IPS-15b (cell line): ENCODE data around the gene CLTA.
A peak's percentile ranks its signal among the peaks of the same experiment; 100 is the strongest.

Experiments
- H3K27me3 ChIP-seq: one replicate; pipeline ENCODE4 v1.6.1; 2013; ENCODE audit warnings: low read length; ENCODE audit not compliant: control insufficient read depth, insufficient read depth
- H3K36me3 ChIP-seq: one replicate; pipeline ENCODE4 v1.6.1; 2013; ENCODE audit warnings: low read length; ENCODE audit not compliant: control insufficient read depth, insufficient read depth
- H3K4me1 ChIP-seq: one replicate; pipeline ENCODE4 v1.6.1; 2013; ENCODE audit warnings: mild to moderate bottlenecking, low read length; ENCODE audit not compliant: control insufficient read depth, insufficient read depth
- H3K4me3 ChIP-seq: one replicate; pipeline ENCODE4 v1.5.1; 2013; ENCODE audit warnings: low read depth, low read length
- H3K9ac ChIP-seq: one replicate; pipeline ENCODE4 v1.6.1; 2013; ENCODE audit warnings: low read depth, mild to moderate bottlenecking, low read length
- H3K9me3 ChIP-seq: one replicate; pipeline ENCODE4 v1.6.1; 2013; ENCODE audit warnings: mild to moderate bottlenecking, low read length; ENCODE audit not compliant: control insufficient read depth, insufficient read depth

Gene CLTA

GRCh38 chr9:36161187-36161586 lies 29.5 kb upstream of the CLTA start:
- H3K9me3 ChIP-seq: peaks cover 5% of the 10 kb centered on the region
- H3K4me3 ChIP-seq: no peak overlapping the region
- H3K27me3 ChIP-seq: no peaks in the 10 kb centered on the region
- peaks cover 21% of the 10 kb centered on the region for H3K4me1 ChIP-seq
- H3K36me3 ChIP-seq: no peaks in the 10 kb centered on the region
- no peak overlapping the region for H3K9ac ChIP-seq

DNA sequence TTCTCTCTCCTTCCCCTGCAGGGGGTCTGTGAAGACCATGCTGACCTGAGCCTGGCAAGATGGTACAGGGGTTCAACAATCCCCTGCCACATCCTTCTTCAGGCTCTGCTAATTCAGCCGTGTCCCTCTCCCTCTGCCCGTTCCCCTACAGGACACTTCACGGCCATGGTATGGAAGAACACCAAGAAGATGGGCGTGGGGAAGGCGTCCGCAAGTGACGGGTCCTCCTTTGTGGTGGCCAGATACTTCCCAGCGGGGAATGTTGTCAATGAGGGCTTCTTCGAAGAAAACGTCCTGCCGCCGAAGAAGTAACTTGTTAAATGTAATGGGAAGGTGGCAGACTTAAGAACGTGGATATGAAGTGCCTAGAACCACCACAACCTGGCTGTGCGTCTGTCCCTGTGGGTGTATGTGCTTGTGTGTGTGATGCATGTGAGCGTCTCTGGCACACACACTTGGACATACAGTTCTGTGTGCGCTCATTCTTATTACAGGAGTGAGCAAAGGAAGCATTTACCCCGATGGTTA lies 28.4 kb upstream of the CLTA start:
- H3K4me1 ChIP-seq: peaks cover 21% of the 10 kb centered on the region
- H3K27me3 ChIP-seq: no peaks in the 10 kb centered on the region
- H3K9ac ChIP-seq: no peak overlapping the region
- H3K36me3 ChIP-seq: no peaks in the 10 kb centered on the region
- no peak overlapping the region for H3K4me3 ChIP-seq
- no peaks in the 10 kb centered on the region for H3K9me3 ChIP-seq

GRCh38 chr9:36163049-36163785 lies 27.5 kb upstream of the CLTA start:
- Histone ChIP-seq H3K9ac (peak overlapping the region; percentile 3), H3K36me3 (no peaks in the 10 kb centered on the region), H3K4me1 (peaks cover 21% of the 10 kb centered on the region), H3K4me3 (no peak overlapping the region), H3K27me3 (no peaks in the 10 kb centered on the region), H3K9me3 (no peaks in the 10 kb centered on the region)

DNA sequence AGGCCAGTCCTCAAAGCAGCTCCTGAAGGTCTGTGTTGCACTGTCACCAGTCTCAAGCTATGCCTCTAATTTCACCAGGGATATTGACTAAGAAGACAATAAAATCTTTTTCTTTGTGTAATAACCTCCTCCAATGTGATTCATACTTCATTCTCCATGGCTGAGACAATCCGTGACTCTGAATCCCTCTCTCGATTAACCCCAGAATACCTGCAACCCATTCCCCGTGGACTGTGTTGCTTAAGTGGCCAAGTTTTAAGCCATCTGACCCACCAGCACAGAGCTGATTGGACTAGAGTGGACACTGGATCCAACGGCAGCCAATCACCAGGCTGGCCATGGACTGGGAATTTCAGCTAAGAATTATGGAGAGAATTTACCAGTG lies 26.9 kb upstream of the CLTA start:
- Histone ChIP-seq H3K4me3 (no peak overlapping the region), H3K9ac (no peak overlapping the region), H3K4me1 (peaks cover 21% of the 10 kb centered on the region), H3K36me3 (no peaks in the 10 kb centered on the region), H3K9me3 (no peaks in the 10 kb centered on the region), H3K27me3 (peaks cover 2% of the 10 kb centered on the region)

DNA sequence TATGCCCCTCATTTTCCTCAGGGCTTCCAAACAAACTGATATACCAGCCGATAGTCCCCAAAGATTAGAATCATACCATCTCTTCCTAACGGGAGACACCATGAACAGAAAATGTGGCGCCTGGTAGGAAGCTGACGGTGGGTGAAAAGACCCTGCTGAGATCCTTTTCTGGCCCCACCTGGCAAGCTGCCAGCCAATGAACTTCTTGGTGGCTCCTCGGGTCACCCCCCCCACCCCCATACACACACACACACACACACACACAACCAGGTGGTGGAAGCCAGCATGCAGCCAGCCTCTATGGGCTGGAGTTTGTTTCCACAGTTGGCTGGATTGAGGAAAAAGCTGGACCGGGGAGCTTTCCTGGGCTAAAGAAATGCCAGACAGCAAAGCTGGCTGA lies 26.3 kb upstream of the CLTA start:
- H3K4me1 ChIP-seq: peaks cover 21% of the 10 kb centered on the region
- H3K36me3 ChIP-seq: no peaks in the 10 kb centered on the region
- no peaks in the 10 kb centered on the region for H3K9me3 ChIP-seq
- H3K9ac ChIP-seq: no peak overlapping the region
- peaks cover 4% of the 10 kb centered on the region for H3K27me3 ChIP-seq
- no peak overlapping the region for H3K4me3 ChIP-seq

DNA sequence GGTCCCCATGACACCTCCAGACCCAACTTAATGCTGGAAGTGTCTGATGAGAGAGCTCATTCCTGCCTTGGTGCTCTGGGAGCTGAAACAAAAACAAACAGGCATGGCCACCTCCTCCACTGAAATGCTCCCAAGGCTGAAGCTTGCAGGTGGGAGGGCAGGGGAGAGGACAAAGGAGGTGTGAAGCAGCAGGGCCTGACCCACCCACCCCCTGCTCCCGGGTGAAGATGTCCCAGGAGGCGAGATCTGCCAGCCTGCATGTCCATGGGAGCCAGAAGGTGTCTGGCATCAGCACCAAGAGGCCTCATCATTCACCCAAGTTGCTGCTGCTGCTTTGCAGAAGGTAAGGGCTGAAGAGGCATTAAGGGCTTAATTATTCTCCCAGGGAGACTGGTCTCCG lies 25.7 kb upstream of the CLTA start:
- no peaks in the 10 kb centered on the region for H3K36me3 ChIP-seq
- H3K9ac ChIP-seq: no peak overlapping the region
- H3K27me3 ChIP-seq: peaks cover 4% of the 10 kb centered on the region
- H3K4me1 ChIP-seq: peaks cover 21% of the 10 kb centered on the region
- H3K9me3 ChIP-seq: no peaks in the 10 kb centered on the region
- no peak overlapping the region for H3K4me3 ChIP-seq

DNA sequence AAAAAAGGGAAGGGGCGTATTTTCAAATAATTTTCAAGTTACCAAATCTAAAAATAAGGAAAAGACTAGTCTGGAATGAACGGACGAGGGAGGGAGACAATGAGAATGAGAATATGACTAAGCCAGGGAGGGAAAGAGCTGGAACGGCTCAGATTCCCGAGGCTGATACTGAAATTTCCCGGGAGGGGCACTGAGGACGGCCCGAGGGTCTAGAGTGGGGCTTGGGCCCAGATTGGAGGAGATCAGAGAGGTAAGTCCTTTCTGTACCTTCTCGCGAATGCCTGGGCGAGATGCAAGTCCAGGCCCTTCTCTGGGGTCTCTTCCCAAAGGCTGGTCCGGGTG lies 24.9 kb upstream of the CLTA start:
- Histone ChIP-seq H3K4me3 (peak overlapping the region; percentile 70), H3K36me3 (no peaks in the 10 kb centered on the region), H3K4me1 (peaks cover 21% of the 10 kb centered on the region), H3K27me3 (peaks cover 4% of the 10 kb centered on the region), H3K9ac (no peak overlapping the region), H3K9me3 (no peaks in the 10 kb centered on the region)

GRCh38 chr9:36166168-36166927 lies 24.4 kb upstream of the CLTA start:
- Histone ChIP-seq H3K27me3 (peaks cover 4% of the 10 kb centered on the region), H3K4me3 (peak overlapping the region; percentile 70), H3K9me3 (no peaks in the 10 kb centered on the region), H3K9ac (no peak overlapping the region), H3K4me1 (peaks cover 21% of the 10 kb centered on the region), H3K36me3 (no peaks in the 10 kb centered on the region)

DNA sequence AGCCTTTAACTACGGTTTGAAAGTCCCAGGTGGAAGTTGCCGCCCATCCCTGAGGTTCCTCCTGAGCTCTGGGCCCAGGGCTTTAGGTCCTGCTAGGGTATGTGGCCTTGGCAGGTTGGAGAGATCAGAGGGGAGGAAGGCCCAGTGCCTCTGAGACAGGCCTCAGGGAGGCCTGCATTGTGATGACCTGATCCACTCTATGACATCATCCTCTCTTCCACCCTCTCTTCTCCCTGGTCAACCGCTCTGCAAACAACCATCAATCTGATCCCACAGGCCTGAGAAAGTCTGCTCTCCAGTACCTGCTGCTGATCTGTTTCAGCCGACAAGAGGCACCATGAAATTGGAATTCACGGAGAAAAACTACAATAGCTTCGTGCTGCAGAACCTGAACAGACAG lies 21.6 kb upstream of the CLTA start, which contains the start of gene CCIN:
Gene CCIN (plus strand): TSS at position 223 of the 400 bp plus-strand sequence. CDS start 115 bp downstream, at position 338.
- Histone ChIP-seq H3K4me1 (peaks cover 5% of the 10 kb centered on the region), H3K36me3 (no peaks in the 10 kb centered on the region), H3K9me3 (no peaks in the 10 kb centered on the region)

DNA sequence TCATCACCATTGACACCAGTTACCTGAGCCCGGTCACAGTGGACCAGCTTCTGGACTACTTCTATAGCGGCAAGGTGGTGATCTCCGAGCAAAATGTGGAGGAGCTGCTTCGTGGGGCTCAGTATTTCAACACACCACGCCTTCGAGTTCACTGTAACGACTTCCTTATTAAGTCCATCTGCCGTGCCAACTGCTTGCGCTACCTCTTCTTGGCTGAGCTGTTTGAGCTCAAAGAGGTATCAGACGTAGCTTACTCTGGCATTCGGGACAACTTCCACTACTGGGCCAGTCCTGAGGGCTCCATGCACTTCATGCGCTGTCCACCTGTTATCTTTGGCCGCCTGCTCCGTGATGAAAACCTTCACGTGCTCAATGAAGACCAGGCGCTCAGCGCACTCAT lies 21.0 kb upstream of the CLTA start:
- Histone ChIP-seq H3K27me3 (peaks cover 4% of the 10 kb centered on the region), H3K4me3 (no peak overlapping the region), H3K9ac (no peak overlapping the region), H3K4me1 (peaks cover 2% of the 10 kb centered on the region), H3K36me3 (no peaks in the 10 kb centered on the region), H3K9me3 (no peaks in the 10 kb centered on the region)

More for the DNA sequence above, 21.6 kb upstream of the CLTA start, which contains the start of gene CCIN:
- Histone ChIP-seq H3K9ac (no peak within 1 kb of the TSS), H3K4me3 (no peak within 1 kb of the TSS), H3K27me3 (peaks cover 4% of the 10 kb centered on the region)

GRCh38 chr9:36170531-36170930 lies 20.2 kb upstream of the CLTA start:
- H3K4me1 ChIP-seq: no peaks in the 10 kb centered on the region
- H3K9ac ChIP-seq: no peak overlapping the region
- no peaks in the 10 kb centered on the region for H3K36me3 ChIP-seq
- peaks cover 4% of the 10 kb centered on the region for H3K27me3 ChIP-seq
- no peak overlapping the region for H3K4me3 ChIP-seq
- H3K9me3 ChIP-seq: no peaks in the 10 kb centered on the region

DNA sequence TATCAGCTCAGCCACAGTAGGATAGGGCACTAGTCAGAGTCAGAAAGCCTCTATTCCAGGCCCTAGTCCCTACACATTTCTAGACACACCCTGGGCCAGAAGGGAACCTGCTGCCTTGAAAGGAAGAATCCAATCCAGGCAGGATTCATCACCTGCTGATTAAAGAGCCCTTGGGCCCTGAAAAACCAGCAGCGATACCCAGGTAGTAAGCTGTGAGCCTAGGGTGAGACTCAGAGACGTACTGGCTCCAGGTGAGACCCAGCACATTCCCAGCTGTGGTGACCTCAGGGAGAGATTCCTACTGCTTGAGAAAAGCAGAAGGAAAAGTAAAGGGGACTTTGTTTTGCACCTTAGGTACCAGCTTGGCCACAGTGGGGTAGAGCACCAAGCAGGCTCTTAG lies 16.9 kb upstream of the CLTA start:
- H3K9ac ChIP-seq: no peak overlapping the region
- no peaks in the 10 kb centered on the region for H3K4me1 ChIP-seq
- H3K36me3 ChIP-seq: no peaks in the 10 kb centered on the region
- H3K4me3 ChIP-seq: no peak overlapping the region
- peaks cover 2% of the 10 kb centered on the region for H3K27me3 ChIP-seq
- no peaks in the 10 kb centered on the region for H3K9me3 ChIP-seq
